CD4-positive, alpha-beta T cell treated with Interleukin-4 for 1 hour (primary cell): ENCODE measurements around the gene ARHGEF2.

Experiments used
- DNase-seq, 2 donors: peaks; one replicate each; pipeline ENCODE4 v3.0.0-alpha.2; 2020 to 2022

ARHGEF2 gene

DNA sequence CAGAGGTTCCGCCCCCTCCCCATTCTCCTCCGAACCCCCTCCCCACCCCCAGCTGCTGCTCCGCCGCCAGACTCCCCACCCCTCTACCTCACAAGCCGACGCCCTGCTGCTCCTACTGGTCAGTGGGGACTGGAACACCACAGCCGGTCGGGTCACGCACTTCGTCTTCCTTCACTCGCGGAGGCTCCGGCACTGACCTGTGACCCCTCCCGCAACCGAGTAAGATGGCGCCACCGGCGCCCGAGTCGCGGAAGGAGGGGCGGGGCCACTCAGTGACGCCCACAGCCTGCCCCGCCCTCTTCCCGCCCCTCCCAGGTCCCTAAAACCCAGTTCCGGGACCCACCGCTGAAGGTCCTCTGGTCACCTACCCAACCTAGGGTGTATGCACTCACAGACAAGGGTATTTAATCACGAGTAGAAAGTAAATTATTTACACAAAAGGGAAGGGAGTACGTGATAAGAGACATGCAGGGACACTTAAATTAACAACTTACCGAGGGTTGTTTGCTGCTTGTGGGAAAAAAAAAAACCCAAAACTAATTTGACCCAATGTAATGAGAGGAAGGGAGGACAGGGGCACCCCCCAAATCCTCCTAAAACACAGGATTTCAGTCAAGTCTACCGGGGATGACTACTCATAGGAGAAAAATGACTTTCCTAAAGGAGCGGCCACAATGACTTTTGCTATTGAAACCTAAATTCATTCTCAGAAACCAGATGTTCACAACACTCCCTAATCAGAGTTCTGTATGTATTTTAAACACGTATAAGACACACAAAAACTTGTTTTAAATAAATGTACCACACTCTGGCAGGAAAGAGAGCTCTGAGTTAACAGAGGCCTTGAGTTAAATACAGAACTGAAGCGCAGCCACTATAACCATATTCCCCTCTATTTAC is 66.9 kb downstream of the ARHGEF2 start, which contains the start of gene RIT1:
TSS of gene RIT1 (minus strand) at position 194 of the 900 bp plus-strand sequence. CDS start 588 bp downstream, outside the sequence.
- DNase-seq, result peak; percentile 87 to 89

DNA sequence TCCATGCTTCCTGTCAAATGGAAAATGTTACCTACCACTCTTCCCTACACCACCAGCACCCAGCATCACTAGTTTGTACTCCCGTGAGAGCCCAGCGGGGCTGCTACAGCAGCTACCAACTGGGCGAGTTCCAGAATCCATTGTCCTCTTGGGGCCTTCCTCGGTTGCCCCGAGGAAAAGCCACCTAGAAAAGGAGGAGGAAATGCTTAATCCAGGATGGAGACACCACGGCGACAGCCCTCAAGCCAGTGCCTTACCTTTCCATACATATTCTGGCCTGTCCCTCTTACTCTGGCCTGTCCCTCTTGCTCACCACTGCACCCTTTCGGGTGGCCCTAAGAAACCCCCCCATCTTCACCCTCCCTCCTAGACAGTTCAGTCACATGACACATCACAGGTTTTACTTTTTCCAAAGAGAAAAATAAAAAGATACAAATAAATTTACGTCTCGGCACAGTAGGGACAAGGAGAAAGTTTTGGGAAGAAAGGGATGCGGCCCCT is 67.7 kb downstream of the ARHGEF2 start:
- DNase-seq, result peak in 1 of 2 donors; percentile 18

DNA sequence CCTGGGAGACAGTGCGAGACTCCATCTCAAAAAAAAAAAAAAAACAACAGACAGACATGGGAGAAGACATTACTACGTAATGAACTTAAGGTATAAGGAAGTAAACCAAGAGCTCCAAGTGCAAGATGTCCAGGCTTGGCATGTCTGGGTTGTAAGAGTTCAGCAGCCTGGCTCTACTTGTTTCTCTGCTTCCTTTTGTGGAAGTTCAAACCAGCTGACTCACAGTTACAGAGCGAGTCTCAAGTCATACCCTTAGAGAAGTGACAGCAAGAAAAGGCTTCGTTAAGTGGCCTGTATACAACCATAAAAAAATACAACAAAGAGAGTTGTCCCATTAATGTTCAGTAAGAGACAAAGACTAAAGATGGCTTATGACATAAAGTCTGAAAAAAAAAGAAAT is 68.5 kb downstream of the ARHGEF2 start:
- DNase-seq, result peak; percentile 25 to 56

DNA sequence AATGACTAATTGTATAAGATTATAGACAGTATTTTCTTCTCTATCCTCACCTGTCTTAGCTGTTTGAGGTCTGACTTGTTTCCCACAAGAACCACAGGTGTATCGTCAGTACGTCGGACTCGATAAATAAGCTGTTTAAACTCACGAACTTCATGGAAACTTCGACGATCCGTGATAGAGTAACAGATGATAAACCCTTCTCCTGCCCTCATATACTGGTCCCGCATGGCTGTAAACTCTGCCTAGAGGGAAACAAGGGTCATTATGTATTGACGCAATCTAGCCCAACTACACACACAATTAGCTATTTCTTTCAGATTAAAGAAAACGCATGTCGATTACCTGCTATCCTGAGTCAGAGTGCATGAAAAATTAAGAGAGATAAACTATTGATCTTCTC is 74.1 kb downstream of the ARHGEF2 start:
- DNase-seq, result no peak

DNA sequence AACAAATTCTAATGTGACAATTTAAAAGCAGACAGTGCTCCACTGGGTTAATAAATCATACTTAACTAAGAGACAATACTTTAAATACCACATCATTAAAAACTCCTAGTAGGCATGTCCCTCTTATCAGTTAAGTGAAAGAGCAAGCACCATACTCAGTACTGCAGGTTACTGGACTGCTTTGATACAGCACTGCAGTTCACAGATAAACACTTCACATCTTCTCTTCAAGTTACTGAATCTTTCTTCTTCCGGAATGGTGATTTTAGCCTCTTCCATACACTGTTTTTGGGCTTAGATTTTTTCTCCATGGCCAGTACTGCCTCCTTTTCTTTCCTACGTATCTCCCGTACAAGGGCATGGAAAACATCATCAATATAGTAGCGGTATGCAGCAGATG is 78.2 kb downstream of the ARHGEF2 start:
- no peak for DNase-seq

DNA sequence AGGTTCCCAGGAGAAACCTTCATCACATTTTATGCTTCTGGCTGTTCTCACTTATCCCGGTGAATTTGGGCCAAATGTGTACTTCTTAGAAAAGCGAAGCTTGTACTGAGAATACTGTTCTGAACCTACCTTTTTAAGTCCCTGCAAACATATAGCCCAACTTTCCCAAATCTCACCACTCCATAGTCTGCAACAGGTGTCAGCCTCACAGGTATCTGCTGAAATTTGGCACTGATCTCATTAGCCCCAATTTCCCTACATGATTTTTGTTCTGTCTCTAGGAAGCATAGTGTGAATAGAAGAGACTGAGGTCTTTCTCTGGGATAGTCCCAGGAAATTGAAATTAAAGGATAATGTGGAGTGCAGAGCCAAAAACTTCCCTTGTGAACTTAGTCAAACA is 78.7 kb downstream of the ARHGEF2 start:
- no peak for DNase-seq

DNA sequence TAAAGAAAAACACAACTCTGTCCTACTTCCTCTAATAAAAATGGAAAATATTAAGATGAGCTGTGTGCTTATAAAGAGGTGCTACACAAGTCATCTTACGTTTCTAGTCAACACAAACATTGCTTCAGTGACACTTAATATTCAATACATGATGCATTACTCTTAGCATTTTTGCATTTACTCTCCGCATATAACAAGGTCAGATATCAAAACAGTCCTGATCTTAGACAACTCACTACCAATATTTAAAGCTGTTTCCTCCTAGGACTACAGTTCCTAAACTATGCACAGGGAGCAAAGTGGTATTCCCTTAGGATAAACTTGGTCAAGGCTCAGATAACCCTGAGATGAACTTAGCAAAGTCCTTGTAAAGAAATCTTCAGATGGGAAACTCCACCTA is 79.5 kb downstream of the ARHGEF2 start:
- DNase-seq, result no peak

DNA sequence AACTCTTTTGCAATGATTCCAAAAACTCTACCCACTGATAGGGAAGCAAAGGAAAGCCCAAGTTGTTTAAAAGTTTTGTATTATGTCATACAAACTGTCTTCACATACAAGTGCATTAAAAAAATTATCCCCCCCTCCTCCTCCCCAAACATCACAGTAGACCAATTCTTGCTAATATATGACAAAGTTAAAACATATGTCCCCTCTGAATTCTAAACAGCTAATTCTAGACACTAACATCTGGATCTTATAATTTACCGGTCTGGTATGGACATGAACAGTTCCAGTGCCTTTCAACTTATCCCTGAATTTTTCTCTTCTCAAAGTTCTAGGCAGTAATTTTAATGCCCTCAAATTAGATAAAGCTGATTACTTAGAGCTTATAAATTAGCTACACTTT is 80.6 kb downstream of the ARHGEF2 start:
- DNase-seq, result no peak
